ENCODE results near the gene ATP8B2.
"Not testable (repeated sequence)": the region's sequence is repeated elsewhere in the genome, so short reads cannot be mapped to it uniquely, and the experiment has no call there.

The ATP8B2 gene

GRCh38 chr1:154335025-154335714 is 9.8 kb downstream of the ATP8B2 start:
- Histone ChIP-seq H3K27me3 (ENCODE audit: control insufficient read depth, insufficient read depth, low read length) (no peaks in the 10 kb centered on the region), H3K27ac (ENCODE audit: low read depth, low read length) (peak overlapping the region; percentile 21), H3K36me3 (ENCODE audit: control insufficient read depth, insufficient read depth, low read length) (peaks cover 82% of the 10 kb centered on the region), H3K4me1 (ENCODE audit: control insufficient read depth, insufficient read depth, low read length) (0 out of 2 replicates have a peak, but pooled peaks cover under 1% of the 10 kb centered on the region), H3K4me3 (ENCODE audit: low read depth, low read length) (no peak overlapping the region), H3K9me3 (ENCODE audit: control insufficient read depth, insufficient read depth, low read length) (no peaks in the 10 kb centered on the region), H3K9ac (ENCODE audit: low read depth, low read length) (no peak overlapping the region)

- no peaks in the 10 kb centered on the region for H3K9me3 ChIP-seq (ENCODE audit: control insufficient read depth, insufficient read depth, low read length)
- H3K27me3 ChIP-seq (ENCODE audit: control insufficient read depth, insufficient read depth, low read length), result no peaks in the 10 kb centered on the region
- no peak overlapping the region for H3K27ac ChIP-seq (ENCODE audit: low read depth, low read length)
- H3K4me1 ChIP-seq (ENCODE audit: control insufficient read depth, insufficient read depth, low read length), result no peaks in the 10 kb centered on the region
- H3K36me3 ChIP-seq (ENCODE audit: control insufficient read depth, insufficient read depth, low read length), result peaks cover 82% of the 10 kb centered on the region
- no peak overlapping the region for H3K9ac ChIP-seq (ENCODE audit: low read depth, low read length)
- H3K4me3 ChIP-seq (ENCODE audit: low read depth, low read length), result no peak overlapping the region
Measured at GRCh38 chr1:154337253-154337894, 12.0 kb downstream of the ATP8B2 start.

- H3K36me3 ChIP-seq (ENCODE audit: control insufficient read depth, insufficient read depth, low read length), result peaks cover 86% of the 10 kb centered on the region
- no peak overlapping the region for H3K4me3 ChIP-seq (ENCODE audit: low read depth, low read length)
- no peaks in the 10 kb centered on the region for H3K27me3 ChIP-seq (ENCODE audit: control insufficient read depth, insufficient read depth, low read length)
- no peaks in the 10 kb centered on the region for H3K4me1 ChIP-seq (ENCODE audit: control insufficient read depth, insufficient read depth, low read length)
- no peak overlapping the region for H3K27ac ChIP-seq (ENCODE audit: low read depth, low read length)
- H3K9me3 ChIP-seq (ENCODE audit: control insufficient read depth, insufficient read depth, low read length), result no peaks in the 10 kb centered on the region
- H3K9ac ChIP-seq (ENCODE audit: low read depth, low read length), result no peak overlapping the region
Measured at GRCh38 chr1:154338875-154339274, 13.6 kb downstream of the ATP8B2 start.

DNA sequence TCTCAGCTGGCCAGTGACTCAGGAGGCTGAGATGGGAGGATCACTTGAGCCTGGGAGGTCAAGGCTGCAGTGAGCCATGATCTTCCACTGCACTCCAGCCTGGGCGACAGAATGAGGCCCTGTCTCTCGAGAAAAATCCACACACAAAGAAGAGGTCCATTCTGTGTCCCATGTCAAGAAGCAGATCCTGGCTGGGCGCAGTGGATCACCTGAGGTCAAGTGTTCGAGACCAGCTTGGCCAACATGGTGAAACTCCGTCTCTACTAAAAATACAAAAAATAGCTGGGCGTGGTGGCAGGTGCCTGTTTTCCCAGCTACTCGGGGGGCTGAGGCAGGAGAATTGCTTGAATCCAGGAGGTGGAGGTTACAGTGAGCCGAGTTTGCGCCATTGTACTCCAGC is 16.0 kb downstream of the ATP8B2 start:
- H3K36me3 ChIP-seq (ENCODE audit: control insufficient read depth, insufficient read depth, low read length), result peaks cover 93% of the 10 kb centered on the region
- H3K9me3 ChIP-seq (ENCODE audit: control insufficient read depth, insufficient read depth, low read length); H3K27me3 ChIP-seq (ENCODE audit: control insufficient read depth, insufficient read depth, low read length); H3K4me1 ChIP-seq (ENCODE audit: control insufficient read depth, insufficient read depth, low read length); H3K27ac ChIP-seq (ENCODE audit: low read depth, low read length); H3K9ac ChIP-seq (ENCODE audit: low read depth, low read length); H3K4me3 ChIP-seq (ENCODE audit: low read depth, low read length): not testable (repeated sequence)

- H3K36me3 ChIP-seq (ENCODE audit: control insufficient read depth, insufficient read depth, low read length), result peaks cover 99% of the 10 kb centered on the region
- H3K9ac ChIP-seq (ENCODE audit: low read depth, low read length), result no peak overlapping the region
- no peak overlapping the region for H3K27ac ChIP-seq (ENCODE audit: low read depth, low read length)
- no peaks in the 10 kb centered on the region for H3K27me3 ChIP-seq (ENCODE audit: control insufficient read depth, insufficient read depth, low read length)
- H3K9me3 ChIP-seq (ENCODE audit: control insufficient read depth, insufficient read depth, low read length), result no peaks in the 10 kb centered on the region
- no peaks in the 10 kb centered on the region for H3K4me1 ChIP-seq (ENCODE audit: control insufficient read depth, insufficient read depth, low read length)
- no peak overlapping the region for H3K4me3 ChIP-seq (ENCODE audit: low read depth, low read length)
Measured at GRCh38 chr1:154342132-154342531, 16.8 kb downstream of the ATP8B2 start.

GRCh38 chr1:154342836-154343472 is 17.6 kb downstream of the ATP8B2 start:
- H3K27me3 ChIP-seq (ENCODE audit: control insufficient read depth, insufficient read depth, low read length), result no peaks in the 10 kb centered on the region
- H3K27ac ChIP-seq (ENCODE audit: low read depth, low read length), result no peak overlapping the region
- no peaks in the 10 kb centered on the region for H3K9me3 ChIP-seq (ENCODE audit: control insufficient read depth, insufficient read depth, low read length)
- H3K4me3 ChIP-seq (ENCODE audit: low read depth, low read length), result no peak overlapping the region
- H3K9ac ChIP-seq (ENCODE audit: low read depth, low read length), result no peak overlapping the region
- H3K36me3 ChIP-seq (ENCODE audit: control insufficient read depth, insufficient read depth, low read length), result peaks cover 95% of the 10 kb centered on the region
- no peaks in the 10 kb centered on the region for H3K4me1 ChIP-seq (ENCODE audit: control insufficient read depth, insufficient read depth, low read length)

DNA sequence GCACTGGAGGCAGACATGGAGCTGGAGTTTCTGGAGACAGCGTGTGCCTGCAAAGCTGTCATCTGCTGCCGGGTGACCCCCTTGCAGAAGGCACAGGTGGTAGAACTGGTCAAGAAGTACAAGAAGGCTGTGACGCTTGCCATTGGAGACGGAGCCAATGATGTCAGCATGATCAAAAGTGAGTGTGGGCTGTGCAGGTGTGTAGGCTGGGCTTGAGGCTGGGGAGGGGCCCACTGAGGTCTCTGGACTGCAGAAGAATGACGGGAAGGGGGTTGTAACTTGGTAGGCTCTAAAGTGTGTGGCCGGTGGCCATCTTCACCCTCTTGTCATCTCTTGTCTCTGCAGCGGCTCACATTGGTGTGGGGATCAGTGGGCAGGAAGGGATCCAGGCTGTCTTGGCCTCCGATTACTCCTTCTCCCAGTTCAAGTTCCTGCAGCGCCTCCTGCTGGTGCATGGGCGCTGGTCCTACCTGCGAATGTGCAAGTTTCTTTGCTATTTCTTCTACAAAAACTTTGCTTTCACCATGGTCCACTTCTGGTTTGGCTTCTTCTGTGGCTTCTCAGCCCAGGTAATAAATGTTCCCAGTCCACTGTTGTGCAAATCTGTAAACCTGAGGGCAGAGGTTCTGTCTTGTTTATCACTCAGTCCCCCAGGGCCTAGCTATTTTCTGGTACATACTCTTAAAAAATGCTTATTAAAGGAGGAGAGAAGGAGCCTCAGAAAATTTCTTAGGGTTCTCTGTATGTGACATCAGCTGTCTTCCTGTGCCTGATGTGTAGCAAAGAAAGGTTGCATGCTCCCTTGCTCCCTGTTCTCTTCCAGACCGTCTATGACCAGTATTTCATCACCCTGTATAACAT is 19.9 kb downstream of the ATP8B2 start:
- no peaks in the 10 kb centered on the region for H3K4me1 ChIP-seq (ENCODE audit: control insufficient read depth, insufficient read depth, low read length)
- peaks cover 92% of the 10 kb centered on the region for H3K36me3 ChIP-seq (ENCODE audit: control insufficient read depth, insufficient read depth, low read length)
- no peak overlapping the region for H3K4me3 ChIP-seq (ENCODE audit: low read depth, low read length)
- no peak overlapping the region for H3K27ac ChIP-seq (ENCODE audit: low read depth, low read length)
- H3K27me3 ChIP-seq (ENCODE audit: control insufficient read depth, insufficient read depth, low read length), result no peaks in the 10 kb centered on the region
- no peaks in the 10 kb centered on the region for H3K9me3 ChIP-seq (ENCODE audit: control insufficient read depth, insufficient read depth, low read length)
- H3K9ac ChIP-seq (ENCODE audit: low read depth, low read length), result no peak overlapping the region

- Histone ChIP-seq H3K4me1 (ENCODE audit: control insufficient read depth, insufficient read depth, low read length) (no peaks in the 10 kb centered on the region), H3K4me3 (ENCODE audit: low read depth, low read length) (no peak overlapping the region), H3K27ac (ENCODE audit: low read depth, low read length) (no peak overlapping the region), H3K9ac (ENCODE audit: low read depth, low read length) (no peak overlapping the region), H3K27me3 (ENCODE audit: control insufficient read depth, insufficient read depth, low read length) (no peaks in the 10 kb centered on the region), H3K9me3 (ENCODE audit: control insufficient read depth, insufficient read depth, low read length) (no peaks in the 10 kb centered on the region), H3K36me3 (ENCODE audit: control insufficient read depth, insufficient read depth, low read length) (peaks cover 80% of the 10 kb centered on the region)
Measured at GRCh38 chr1:154346276-154346917, 21.1 kb downstream of the ATP8B2 start.

- Histone ChIP-seq H3K4me3 (ENCODE audit: low read depth, low read length) (no peak overlapping the region), H3K9ac (ENCODE audit: low read depth, low read length) (no peak overlapping the region), H3K27me3 (ENCODE audit: control insufficient read depth, insufficient read depth, low read length) (peaks cover 10% of the 10 kb centered on the region), H3K27ac (ENCODE audit: low read depth, low read length) (no peak overlapping the region), H3K9me3 (ENCODE audit: control insufficient read depth, insufficient read depth, low read length) (no peaks in the 10 kb centered on the region), H3K36me3 (ENCODE audit: control insufficient read depth, insufficient read depth, low read length) (peaks cover 65% of the 10 kb centered on the region), H3K4me1 (ENCODE audit: control insufficient read depth, insufficient read depth, low read length) (peaks cover 4% of the 10 kb centered on the region; the same call in 1 of the 2 replicates)
Measured at GRCh38 chr1:154347961-154348360, 22.6 kb downstream of the ATP8B2 start.

DNA sequence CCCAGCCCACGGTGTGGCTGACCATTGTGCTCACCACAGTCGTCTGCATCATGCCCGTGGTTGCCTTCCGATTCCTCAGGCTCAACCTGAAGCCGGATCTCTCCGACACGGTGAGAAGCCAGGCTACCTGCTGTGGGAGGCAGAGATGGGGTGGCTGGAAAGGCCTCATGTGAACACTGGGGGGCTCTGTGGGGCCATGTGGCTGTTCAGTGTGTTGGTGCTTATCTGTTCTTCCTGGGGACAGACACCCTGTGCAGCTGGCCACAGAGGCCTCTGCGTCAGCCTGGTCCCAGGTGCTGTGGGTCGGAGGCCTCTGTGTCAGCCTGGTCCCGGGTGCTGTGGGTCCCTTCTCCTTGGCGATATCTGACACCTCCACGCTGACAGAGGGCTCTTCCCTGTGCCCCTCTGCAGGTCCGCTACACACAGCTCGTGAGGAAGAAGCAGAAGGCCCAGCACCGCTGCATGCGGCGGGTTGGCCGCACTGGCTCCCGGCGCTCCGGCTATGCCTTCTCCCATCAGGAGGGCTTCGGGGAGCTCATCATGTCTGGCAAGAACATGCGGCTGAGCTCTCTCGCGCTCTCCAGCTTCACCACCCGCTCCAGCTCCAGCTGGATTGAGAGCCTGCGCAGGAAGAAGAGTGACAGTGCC is 23.2 kb downstream of the ATP8B2 start:
- H3K27ac ChIP-seq (ENCODE audit: low read depth, low read length), result peak overlapping the region; percentile 33

More for the DNA sequence above, 23.2 kb downstream of the ATP8B2 start:
- no peak overlapping the region for H3K4me3 ChIP-seq (ENCODE audit: low read depth, low read length)
- H3K27me3 ChIP-seq (ENCODE audit: control insufficient read depth, insufficient read depth, low read length), result peaks cover 10% of the 10 kb centered on the region
- peaks cover 6% of the 10 kb centered on the region; the same call in 1 of the 2 replicates for H3K4me1 ChIP-seq (ENCODE audit: control insufficient read depth, insufficient read depth, low read length)
- no peaks in the 10 kb centered on the region for H3K9me3 ChIP-seq (ENCODE audit: control insufficient read depth, insufficient read depth, low read length)
- H3K9ac ChIP-seq (ENCODE audit: low read depth, low read length), result no peak overlapping the region
- peaks cover 59% of the 10 kb centered on the region for H3K36me3 ChIP-seq (ENCODE audit: control insufficient read depth, insufficient read depth, low read length)
